GM10847 (cell line): Measurements from ENCODE around the gene GPR150.

Source experiments
- POLR2A ChIP-seq: IDR thresholded peaks from 2 replicates; pipeline ENCODE4 v1.6.1; 2011; ENCODE audit not compliant: insufficient read length; ENCODE audit errors: extremely low read depth

The GPR150 gene

GRCh38 chr5:95667061-95667618 is 47.3 kb downstream of the GPR150 start:
- TF ChIP-seq POLR2A, result no peak

DNA sequence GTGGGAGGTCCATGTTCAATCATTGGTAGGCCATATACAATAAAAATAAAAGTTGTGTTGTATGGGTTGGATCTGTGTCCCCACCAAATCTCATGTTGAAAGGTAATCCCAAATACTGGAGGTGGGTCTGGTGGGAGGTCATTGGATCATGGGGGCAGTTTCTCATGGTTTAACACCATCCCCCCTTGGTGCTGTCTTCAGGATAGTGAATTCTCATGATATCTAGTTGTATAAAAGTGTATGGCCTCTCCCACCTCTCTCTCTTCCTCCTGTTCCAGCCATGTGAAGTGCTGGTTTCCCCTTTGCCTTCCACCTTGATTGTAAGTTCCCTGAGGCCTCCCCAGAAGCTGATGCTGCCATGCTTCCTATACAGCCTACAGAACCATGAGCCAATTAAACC is 47.8 kb downstream of the GPR150 start:
- TF ChIP-seq POLR2A, result no peak

DNA sequence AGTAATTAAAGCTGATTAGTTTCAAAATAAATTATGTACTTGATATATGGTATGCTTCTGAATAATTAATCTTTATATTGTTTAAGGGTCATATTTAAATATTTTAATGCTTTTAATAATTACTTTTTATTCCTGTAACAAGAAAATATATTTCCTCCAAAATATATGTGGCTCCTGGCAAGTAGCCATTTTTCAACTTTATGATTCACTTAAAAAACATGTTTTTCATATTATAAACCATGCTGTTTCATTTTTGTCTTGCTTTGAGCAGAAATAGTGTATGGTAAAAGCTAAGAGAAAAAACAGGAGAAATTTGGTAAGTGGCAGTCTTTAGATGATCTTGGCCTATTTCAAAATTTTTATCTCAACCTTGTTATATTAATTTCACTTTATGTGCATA is 48.3 kb downstream of the GPR150 start:
- no peak for TF ChIP-seq POLR2A

DNA sequence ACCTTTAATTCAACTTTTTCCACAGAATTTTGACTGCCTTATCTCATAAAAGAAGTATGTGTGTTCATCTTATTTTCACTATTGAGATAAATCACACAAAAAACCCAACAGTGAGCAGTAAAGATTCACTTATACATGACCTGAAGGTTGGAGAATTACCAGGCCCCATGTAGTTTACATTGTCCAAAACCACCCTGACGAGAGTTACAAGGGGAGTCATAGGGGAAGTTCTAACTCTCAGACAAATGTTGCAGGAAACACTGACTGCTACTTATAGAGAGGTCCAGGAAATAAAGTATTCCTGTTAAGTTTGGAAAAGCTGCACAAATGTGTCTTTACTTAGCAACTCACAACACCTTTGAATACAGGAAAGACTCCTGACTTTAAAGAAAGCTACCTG is 48.8 kb downstream of the GPR150 start:
- no peak for TF ChIP-seq POLR2A

DNA sequence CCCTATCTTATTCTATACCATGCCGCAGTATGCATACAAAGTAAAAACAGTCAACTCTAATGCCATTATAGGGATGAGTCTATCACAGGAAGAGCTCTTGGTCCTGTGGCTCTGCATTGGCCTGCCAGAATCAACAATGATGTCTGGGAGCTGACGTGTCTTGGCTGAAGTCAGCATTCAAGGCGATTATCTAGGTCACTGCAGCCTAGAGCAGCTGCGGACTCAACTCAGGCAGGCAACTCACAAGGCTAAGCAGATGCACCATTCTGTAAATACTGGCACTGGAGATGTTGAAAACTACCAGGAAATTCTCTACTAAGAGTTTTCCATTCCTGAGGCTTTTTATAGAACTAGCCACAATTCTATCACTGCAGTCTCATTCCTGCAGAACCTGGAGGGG is 49.7 kb downstream of the GPR150 start:
- no peak for TF ChIP-seq POLR2A

- no peak for TF ChIP-seq POLR2A
Measured at GRCh38 chr5:95669985-95670384, 50.1 kb downstream of the GPR150 start.

- no peak for TF ChIP-seq POLR2A
Measured at GRCh38 chr5:95670568-95670967, 50.7 kb downstream of the GPR150 start.
